HG03469 (cell line): ENCODE results near the gene FAM171A1.
"Not testable (repeated sequence)": the region's sequence is repeated elsewhere in the genome, so short reads cannot be mapped to it uniquely, and the experiment has no call there.

Source experiments
- ATAC-seq: cut with Tn5 transposase; IDR thresholded peaks from one replicate; pipeline ENCODE4 v1.9.1; 2021; ENCODE audit warnings: mild to moderate bottlenecking, moderate library complexity, moderate number of reproducible peaks; ENCODE audit not compliant: unreplicated experiment

The FAM171A1 gene

GRCh38 chr10:15346440-15347141 lies 24.5 kb downstream of the FAM171A1 start:
- ATAC-seq, result no peak

GRCh38 chr10:15345450-15345849 lies 25.6 kb downstream of the FAM171A1 start:
- no peak for ATAC-seq

GRCh38 chr10:15344876-15345285 lies 26.2 kb downstream of the FAM171A1 start:
- no peak for ATAC-seq

DNA sequence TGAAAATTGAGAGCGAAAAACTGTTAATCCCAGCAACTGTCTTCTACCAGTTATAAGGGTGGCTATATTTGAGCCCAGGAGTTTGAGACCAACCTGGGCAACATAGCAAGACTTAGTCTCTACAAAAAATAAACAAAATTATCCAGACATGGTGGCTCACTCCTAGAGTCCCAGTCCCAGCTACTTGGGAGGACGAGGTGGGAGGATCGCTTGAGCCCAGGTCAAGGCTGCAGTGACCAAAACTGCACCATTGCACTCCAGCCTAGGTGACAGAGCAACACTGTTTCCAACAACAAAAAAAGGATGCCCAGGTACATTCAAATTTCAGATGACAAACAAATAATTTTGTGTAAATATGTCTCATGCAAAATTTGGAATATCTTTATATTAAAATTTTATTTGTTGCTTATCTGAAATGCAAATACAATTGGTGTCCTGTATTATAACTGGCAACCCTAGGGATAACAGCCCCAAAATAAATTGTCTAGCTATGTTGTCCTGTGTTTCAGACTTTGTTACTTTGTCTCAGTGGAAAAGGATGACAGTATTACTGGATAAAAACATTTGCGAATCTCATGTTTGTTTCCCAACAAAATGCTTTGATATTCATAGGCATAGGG lies 26.7 kb downstream of the FAM171A1 start:
- no peak for ATAC-seq

DNA sequence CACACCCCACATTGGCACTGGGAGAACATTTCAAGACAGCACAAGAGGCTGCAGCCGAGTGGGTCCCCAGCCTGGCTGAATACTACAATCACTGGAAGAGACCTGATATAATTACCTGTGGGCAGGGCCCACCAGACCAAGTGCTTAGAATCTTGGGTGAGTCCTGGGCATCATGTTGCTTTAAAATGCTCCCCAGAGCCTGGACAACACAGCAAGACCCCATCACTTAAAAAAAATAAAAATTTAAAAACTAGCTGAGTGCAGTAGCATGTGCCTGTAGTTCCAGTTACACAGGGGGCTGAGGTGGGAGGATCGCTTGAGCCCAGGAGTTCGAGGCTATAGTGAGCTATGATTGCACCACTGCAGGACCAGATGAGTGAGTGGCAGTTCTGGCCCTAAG lies 28.1 kb downstream of the FAM171A1 start:
- no peak for ATAC-seq

DNA sequence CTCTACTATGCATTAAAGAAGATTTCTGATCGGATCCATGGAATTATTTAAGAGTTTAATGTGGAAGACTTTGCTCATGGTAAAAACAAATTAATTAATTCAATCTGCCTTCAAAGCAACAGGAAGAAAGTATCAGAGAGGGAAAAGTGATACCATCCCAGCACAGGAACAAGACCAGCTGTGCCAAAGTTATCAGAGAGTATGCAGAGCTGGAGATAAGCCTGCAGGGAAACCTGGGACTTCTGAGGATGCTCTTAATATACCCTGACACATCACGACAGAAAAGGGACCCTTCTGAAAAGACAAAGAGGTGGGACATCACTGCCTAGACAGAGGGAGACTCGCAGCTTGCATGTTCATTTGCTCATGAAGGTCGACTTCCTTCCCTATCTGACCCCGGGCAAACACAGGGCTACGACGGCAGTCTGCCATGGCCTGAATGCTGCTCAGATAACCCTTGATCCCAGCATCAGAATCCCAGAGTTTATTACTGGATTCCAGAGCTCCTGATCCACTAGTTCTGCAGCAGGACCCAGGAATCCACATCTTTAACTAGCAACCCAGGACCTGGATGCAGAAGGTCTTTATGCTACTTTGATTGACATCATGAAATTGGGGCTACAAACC lies 29.5 kb downstream of the FAM171A1 start:
- ATAC-seq, result no peak

DNA sequence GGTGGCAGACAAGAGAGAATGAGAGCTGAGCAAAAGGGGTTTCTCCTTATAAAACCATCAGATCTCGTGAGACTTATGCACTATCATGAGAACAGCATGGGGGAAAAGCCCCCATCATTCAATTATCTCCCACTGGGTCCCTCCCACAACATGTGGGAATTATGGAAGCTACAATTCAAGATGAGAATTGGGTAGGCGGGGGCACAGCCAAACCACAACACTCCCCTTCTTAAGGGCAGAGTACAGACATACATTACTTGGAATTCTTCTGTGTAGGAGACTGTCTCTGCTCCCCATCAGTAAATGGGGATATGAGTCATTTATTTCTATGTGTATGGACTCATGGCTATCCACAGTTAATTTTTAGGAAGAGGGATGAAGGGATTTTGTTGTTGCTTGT lies 31.2 kb downstream of the FAM171A1 start:
- no peak for ATAC-seq

DNA sequence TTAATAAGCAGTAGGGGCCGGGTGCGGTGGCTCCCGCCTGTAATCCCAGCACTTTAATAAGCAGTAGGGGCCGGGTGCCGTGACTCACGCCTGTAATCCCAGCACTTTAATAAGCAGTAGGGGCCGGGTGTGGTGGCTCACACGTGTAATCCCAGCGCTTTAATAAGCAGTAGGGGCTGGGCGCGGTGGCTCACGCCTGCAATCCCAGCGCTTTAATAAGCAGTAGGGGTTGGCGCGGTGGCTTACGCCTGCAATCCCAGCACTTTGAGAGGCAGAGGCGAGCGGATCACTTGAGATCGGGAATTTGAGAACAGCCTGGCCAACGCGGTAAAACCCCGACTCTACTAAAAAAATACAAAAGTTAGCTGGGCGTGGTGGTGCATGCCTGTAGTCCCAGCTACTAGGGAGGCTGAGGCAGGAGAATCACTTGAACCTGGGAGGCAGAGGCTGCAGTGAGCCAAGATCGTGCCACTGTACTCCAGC lies 33.6 kb downstream of the FAM171A1 start:
- ATAC-seq, result not testable (repeated sequence)

DNA sequence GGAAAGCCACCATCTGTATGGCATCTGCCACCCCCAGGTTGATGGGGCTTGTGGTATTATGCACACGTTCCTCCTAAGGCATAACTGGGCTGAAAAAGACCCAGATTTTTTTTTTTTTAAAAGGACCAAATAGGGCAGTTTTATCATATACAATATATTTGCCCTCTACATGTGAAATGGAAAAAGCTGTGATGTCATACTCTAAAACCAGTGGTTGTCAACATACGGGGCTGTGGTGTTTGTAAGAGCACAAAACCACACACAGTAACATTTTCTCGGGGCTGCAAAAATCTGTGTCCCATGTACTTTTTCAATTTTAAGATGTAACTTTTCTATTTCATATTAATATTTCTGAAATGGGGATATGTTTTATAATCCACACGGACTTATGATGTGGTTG lies 34.9 kb downstream of the FAM171A1 start:
- no peak for ATAC-seq

DNA sequence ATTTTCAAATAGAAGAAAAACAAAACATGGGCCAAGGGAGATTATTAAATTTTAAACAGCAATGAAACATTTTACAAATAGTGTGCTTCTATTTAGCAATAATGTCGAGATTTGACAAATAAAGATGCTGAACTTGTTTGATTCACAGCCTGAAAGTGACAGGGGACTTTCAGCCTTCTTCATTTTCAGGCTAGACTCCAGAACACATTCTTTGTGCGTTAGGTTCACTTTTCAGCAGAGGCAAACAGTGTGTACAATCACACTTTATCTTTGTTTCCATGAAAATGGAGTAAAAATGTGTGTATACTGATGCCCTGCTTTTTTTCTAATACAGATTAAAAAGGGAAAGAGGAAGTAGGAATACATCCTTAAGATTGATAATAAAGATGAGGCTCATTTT lies 35.6 kb downstream of the FAM171A1 start:
- no peak for ATAC-seq

DNA sequence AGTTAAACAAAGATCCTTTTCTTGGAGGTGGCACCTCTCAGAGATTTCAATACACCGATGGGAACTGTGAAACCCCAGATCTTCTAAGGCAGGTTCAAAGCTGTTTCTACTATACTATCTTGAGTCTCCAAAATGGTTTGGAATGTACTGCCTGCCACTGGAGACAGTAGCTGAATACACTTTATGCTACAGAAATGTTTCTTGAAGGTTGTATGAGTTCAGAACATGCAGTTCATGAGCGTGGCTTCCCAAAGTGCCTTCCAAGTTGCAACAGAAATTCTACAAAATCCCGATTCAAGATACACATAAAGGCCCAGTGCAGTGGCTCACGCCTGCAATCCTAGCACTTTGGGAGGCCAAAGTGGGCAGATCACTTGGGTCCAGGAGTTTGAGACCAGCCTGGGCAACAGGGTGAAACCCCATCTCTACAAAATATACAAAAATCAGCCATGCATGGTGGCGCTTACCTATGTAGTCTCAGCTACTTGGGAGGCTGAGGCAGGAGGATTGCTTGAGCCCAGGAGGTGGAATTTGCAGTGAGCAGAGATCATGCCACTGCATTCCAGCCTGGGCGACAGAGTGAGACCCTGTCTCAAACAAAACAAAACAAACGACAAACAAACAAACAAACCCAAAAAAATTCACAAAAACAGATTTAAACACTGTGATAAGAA lies 36.3 kb downstream of the FAM171A1 start:
- ATAC-seq, result no peak

- ATAC-seq, result no peak
These were observed 37.0 kb downstream of the FAM171A1 start for GRCh38 chr10:15333909-15334649.

DNA sequence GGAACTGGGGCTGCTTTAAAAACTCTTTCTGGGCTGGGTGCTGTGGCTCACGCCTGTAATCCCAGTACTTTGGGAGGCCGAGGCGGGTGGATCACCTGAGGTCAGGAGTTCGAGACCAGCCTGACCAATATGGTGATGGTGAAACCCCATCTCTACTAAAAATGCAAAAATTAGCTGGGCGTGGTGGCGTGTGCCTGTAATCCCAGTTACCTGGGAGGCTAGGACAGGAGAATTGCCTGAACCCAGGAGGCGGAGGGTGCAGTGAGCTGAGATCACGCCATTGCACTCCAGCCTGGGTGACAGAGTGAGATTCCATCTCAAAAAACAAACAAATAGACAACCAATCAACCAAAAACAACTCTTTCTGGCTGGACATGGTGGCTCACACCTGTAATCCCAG lies 37.9 kb downstream of the FAM171A1 start:
- ATAC-seq, result not testable (repeated sequence)

DNA sequence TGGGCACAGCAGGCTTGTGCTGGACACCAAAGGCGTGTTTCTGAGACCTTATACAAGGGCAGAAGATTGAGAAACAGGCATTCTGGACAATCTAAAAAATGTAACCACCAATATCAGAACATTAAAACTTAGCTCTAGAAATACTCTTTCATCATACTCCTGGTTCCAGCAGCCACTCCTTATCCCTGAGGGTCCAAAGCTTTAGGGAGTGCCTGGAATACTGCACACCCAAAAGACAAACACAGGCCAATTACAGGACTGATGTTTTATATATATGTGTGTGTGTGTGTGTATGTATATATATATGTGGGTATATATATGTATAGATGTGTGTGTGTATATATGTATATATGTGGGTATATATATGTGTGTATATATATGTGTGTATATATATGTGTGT lies 39.6 kb downstream of the FAM171A1 start:
- no peak for ATAC-seq

DNA sequence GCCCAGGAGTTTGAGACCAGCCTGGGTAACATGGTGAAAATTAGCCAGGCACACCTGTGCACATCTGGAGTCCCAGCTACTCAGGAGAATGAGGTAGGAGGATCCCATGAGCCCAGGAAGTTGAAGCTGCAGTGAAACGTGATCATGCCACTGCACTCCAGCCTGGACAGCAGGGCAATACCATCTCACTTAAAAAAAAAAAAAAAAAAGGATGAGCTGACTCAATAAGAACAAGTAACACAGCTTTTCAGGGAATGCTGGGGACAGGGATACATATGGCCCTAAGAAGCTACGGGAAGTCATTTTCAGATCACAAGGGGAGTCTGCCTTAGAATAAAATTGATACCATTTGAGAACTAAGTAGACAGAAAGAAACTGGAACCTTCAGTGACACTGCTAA lies 41.7 kb downstream of the FAM171A1 start:
- ATAC-seq, result no peak

- no peak for ATAC-seq
These were observed 45.2 kb downstream of the FAM171A1 start for GRCh38 chr10:15325944-15326284.

- ATAC-seq, result no peak
These were observed 45.7 kb downstream of the FAM171A1 start for GRCh38 chr10:15325243-15325943.

- no peak for ATAC-seq
These were observed 46.5 kb downstream of the FAM171A1 start for GRCh38 chr10:15324611-15325010.

GRCh38 chr10:15324113-15324512 lies 47.0 kb downstream of the FAM171A1 start:
- ATAC-seq, result no peak

GRCh38 chr10:15322356-15322755 lies 48.7 kb downstream of the FAM171A1 start:
- ATAC-seq, result no peak
